ELF-1 (cell line): ENCODE measurements around the gene PTPN2.
"Not testable (repeated sequence)": the region's sequence is repeated elsewhere in the genome, so short reads cannot be mapped to it uniquely, and the experiment has no call there.

Experiments
- DNase-seq: peaks from one replicate; pipeline ENCODE4 v3.0.0-alpha.2; 2016; ENCODE audit warnings: low read depth, low spot score

Gene PTPN2

GRCh38 chr18:12773369-12773768 lies 110.7 kb downstream of the PTPN2 start:
- no peak for DNase-seq

GRCh38 chr18:12772111-12772510 lies 111.9 kb downstream of the PTPN2 start:
- DNase-seq: no peak

DNA sequence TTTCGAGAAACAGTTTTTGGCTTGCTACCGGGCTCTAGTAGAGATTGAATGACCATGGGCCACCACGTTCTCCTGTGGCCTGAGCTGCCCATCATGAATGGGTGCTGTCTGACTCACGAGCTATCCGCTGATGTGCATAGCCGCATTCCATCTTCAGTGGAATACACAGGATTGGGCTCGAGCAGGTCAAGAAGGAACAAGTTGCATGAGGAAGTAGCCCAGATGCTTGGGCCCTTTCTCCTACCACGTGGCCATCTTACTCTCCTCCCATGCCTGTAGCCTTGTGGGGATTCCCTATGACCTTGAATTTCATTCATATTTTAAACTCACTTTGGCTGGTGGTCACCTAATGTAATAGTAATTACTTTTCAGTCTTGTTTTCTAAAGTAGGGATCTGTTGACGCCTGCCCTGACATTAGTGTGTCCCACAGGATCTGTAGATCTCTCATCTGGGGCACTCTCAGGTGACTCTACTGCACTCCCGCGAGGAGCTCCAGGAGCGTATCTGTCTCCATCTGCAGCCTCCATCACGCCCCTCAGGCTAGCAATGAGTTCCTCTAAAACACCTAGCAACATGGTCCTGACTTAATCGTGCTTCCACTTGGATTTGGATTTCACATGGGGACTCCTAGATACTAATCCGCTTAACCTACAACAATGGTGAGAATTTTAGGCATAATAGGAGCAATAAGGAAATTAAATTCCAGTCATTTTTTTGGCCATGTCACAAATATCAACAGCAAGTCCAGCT lies 113.4 kb downstream of the PTPN2 start:
- DNase-seq: no peak

GRCh38 chr18:12769644-12770440 lies 114.2 kb downstream of the PTPN2 start:
- no peak for DNase-seq

DNA sequence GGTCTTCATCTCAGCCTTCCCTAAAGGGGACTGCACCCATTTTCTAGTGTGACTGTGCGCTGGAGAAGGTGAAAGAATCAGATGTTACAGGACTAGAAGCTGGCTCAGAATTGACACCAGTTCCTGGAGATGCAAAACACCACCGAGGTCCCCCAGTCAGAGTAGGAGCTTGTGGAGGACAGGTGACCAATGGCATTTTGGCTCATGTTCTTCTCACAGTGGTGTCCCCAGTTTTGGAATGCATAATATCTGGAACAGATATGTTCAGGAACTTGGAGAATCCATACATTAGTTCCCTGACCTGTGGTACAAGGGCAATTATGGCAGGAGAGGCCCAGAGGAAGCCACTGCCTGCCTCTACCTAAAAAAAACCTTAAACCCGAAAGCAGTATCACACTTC lies 114.9 kb downstream of the PTPN2 start:
- no peak for DNase-seq

GRCh38 chr18:12768625-12769024 lies 115.4 kb downstream of the PTPN2 start:
- no peak for DNase-seq

GRCh38 chr18:12767580-12768155 lies 116.4 kb downstream of the PTPN2 start:
- no peak for DNase-seq

DNA sequence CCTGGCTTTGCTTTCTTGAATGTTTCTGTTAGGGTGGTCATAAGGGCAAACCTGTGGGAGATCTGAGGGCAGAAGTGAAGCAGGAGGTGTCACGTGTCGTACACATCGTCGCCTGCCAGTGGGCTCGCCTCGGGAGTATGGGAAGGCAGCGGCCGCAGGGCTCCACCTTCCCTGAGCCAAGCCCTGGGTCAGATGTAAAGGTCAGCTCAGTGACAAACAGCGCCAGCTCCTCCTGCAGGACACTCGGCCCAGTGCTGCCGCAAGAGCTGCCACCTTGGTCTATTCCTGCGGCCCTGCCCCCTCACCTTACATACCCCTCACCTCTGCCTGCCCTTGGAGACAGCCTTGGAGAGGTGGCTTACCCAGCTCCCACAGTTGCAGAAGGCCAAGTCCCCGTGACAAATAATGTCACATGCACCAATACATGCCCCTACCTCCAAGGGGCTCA lies 117.0 kb downstream of the PTPN2 start:
- DNase-seq: peak; percentile 87

DNA sequence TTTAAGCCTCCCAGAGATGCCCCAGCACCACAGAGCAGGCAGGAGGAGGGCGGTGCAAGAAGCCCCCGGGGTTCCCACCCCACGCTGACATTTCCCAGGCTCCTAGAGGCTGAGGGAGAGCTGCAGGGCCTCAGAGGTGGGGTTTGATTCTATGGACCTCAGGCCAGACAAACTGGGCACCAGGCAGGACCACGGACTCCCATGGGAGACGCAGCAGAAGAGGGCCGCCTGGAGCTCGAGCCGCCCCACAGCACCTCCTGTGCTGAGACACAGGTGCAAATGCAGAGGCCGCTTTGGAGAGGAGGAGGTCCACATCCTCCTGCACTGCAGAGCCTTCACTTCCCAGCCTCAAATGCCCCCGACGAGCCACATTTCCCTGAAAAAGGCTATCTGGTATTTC lies 118.5 kb downstream of the PTPN2 start:
- no peak for DNase-seq

DNA sequence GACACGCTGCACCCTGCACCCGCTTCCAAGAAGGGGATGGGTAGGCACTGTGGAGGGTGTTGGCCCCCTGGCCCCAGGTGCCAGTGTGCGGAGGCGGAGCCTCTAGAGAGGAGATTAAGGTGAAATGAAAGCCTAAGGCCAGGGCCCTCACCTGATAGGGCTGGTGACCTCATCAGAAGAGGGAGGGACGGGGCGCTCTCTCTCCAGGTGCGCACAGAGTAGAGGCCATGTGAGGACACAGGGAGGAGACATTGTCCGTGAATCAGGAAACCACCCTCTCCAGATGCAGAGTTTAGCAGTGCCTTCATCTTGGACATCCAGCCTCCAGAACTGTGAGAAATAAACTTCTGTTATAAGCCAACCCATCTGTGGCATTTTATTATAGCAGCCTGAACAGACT lies 118.9 kb downstream of the PTPN2 start:
- peak; percentile 40 for DNase-seq

DNA sequence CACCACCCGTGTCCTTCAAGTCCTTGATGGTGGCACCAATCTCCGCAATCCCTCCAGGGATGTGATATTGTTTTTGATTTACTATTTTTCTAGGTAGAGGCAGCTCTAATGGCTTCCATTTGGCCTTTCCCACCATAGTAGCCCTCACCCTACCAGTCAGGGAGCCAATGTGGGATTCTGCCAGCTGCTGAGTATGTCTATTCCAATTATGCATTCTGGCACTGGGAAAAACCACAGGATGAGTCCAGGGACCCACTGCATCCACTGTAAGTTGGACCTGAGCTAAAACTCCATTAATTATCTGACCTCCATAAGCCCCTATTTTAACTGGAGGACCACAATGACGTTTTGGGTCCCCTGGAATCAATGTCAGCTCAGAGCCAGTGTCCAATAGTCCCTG lies 125.5 kb downstream of the PTPN2 start:
- DNase-seq: not testable (repeated sequence)

DNA sequence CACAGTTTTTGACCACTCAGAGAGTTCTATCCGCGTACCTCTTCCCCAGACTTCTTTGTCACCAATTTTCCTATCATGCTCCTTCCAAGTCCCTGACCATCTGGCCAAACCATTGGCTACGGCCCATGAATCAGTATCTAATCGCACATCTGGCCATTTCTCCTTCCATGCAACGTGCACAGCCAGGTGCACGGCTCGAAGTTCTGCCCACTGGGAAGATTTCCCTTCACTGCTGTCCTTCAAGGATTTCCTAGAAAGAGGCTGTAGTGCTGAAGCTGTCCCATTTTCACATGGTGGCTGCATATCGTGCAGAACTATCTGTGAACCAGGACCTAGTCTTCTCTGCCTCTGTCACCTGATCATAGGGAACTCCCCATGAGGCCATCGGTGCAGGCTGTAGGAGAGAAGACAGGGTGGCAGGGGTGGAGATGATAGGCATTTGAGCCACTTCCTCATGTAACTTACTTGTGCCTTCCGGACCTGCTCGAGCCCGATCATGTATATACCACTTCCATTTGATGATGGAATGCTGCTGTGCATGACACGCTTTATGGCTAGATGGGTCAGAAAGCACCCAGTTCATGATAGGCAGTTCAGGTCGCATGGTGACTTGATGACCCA lies 127.3 kb downstream of the PTPN2 start:
- not testable (repeated sequence) for DNase-seq

- DNase-seq: not testable (repeated sequence)
Measured at GRCh38 chr18:12755606-12756005, 128.4 kb downstream of the PTPN2 start.

- no peak for DNase-seq
Measured at GRCh38 chr18:12754511-12754910, 129.5 kb downstream of the PTPN2 start.

DNA sequence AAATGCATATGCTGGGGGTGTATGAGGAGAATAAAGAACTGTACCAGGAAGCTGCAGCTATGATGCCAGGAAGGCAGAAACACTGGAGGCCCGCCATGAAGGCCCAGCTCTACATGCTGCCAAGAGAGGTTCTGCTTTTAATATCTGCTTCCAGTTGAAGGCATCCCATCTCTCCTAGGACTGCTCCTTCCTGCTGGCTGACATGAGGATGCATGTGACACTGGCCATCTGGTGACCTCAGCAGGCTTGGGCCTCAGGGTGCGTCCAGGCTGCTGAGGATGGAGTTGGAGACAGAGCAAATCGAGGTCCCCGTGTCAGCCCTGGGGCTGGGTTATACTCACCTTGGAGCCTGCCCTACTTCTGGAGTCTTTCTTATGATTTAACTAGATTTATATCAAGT lies 132.1 kb downstream of the PTPN2 start:
- no peak for DNase-seq

GRCh38 chr18:12751503-12751884 lies 132.5 kb downstream of the PTPN2 start:
- no peak for DNase-seq

- no peak for DNase-seq
Measured at GRCh38 chr18:12750715-12751502, 133.1 kb downstream of the PTPN2 start.

- DNase-seq: no peak
Measured at GRCh38 chr18:12750076-12750714, 133.8 kb downstream of the PTPN2 start.

- DNase-seq: no peak
Measured at GRCh38 chr18:12749121-12749520, 134.9 kb downstream of the PTPN2 start.

- DNase-seq: no peak
Measured at GRCh38 chr18:12748671-12749070, 135.4 kb downstream of the PTPN2 start.
